Peyer's patch (tissue), 4 donors: Measurements from ENCODE around the gene BBS1. TPM values are rescaled to one million over a fixed set of nuclear protein-coding genes. Genes with fewer than 3 reads are reported as not detected.

ENCODE experiments used
- DNase-seq, 3 donors: peaks; one replicate each; pipeline ENCODE4 v3.0.0-alpha.2; 2017 to 2019
- H3K27ac ChIP-seq, 4 donors: fragments of 200-600 bp; sonication (generic); one replicate each; pipeline ENCODE4 v1.5.1; 2016 to 2019
- H3K27me3 ChIP-seq, 2 donors: fragments of 200-600 bp; sonication (generic); one replicate each; pipeline ENCODE4 v1.5.1; 2019
- H3K36me3 ChIP-seq, 3 donors: fragments of 200-600 bp; sonication (generic); one replicate each; pipeline ENCODE4 v1.5.1; 2016 to 2019
- H3K4me1 ChIP-seq, 4 donors: fragments of 200-600 bp; sonication (generic); one replicate each; pipeline ENCODE4 v1.5.1; 2016 to 2019
- H3K4me3 ChIP-seq, 4 donors: fragments of 200-600 bp; sonication (generic); 1 replicate in 3 of 4; 2 replicates in 1 of 4; pipeline ENCODE4 v1.5.1; 2016 to 2019; ENCODE audit warnings: mild to moderate bottlenecking in 1 of 4
- H3K9me3 ChIP-seq, 4 donors: fragments of 200-600 bp; sonication (generic); one replicate each; pipeline ENCODE4 v1.5.1; 2016 to 2019; ENCODE audit warnings: mild to moderate bottlenecking in 1 of 4
- POLR2A ChIP-seq, 2 donors: fragments of 450-650 bp; IDR thresholded peaks; one replicate each; pipeline ENCODE4 v1.5.1; 2017; ENCODE audit warnings: antibody characterized with exemption in 2 of 2, mild to moderate bottlenecking in 2 of 2, moderate library complexity in 2 of 2
- total RNA-seq, 4 donors: library from RNA; depleted of rRNA; stranded (reverse); fragments of >200 nt; gene quantifications; one replicate each; pipeline ENCODE4 v1.1.0, GENCODE V29; 2016
- TF ChIP-seq, protein P1 (sequence below), 6 experiments: fragments of 450-650 bp in 4 of 6; fragments of 200-600 bp in 2 of 6; sonication (generic) in 1 of 6; IDR thresholded peaks; one replicate each; pipeline ENCODE4 v1.5.1; 2017 to 2019; ENCODE audit warnings: antibody characterized with exemption in 6 of 6, mild to moderate bottlenecking in 3 of 6, moderate library complexity in 1 of 6

BBS1 gene
- total RNA-seq, 4 donors from 2014 or later: 25.6 to 167 (median 73.4) TPM

DNA sequence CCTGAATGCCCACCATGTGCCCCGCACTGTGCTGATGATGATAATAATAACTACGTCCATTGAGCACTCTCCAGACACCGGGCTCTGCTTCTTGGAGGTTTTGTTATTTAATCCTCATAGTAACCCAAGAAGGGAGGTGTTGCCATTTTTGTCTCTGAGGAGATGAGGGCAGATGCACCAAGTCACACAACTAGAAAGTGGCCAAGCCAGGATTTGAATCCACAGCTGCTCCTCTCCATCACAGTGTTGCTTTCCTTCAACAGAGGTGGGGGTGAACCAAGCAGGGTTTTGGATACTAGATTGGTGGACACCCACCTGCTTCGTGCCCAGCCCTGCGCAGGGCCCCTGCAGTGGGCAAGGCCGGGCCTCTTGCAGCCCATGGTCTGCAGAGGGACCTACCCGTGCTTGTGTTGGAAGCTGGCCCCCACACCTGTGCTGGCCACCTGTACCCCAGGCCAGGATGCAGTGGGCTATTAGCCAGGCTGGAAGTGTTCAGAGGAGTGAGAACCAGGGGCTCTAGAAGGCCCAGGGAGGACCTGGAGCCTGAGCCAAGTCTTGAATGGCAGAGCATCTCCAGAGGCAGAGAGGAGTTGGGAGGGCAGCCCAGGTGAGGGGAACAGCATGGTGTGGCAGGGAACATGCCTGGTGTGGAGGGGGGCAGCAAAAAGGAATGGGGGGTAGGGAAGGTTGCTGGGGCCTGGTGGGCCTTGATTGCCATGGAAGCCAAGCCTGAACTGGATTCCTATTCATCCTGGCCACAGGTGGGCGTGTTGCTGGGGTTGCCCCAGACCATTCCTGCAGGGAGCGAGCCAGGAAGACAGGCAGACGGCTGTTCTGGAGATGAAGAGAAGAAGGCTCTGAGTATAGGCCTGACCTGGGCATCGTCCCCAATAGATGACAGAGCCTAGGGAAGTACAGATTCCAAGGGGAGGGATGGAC, 32.9 kb upstream of the BBS1 start:
- TF ChIP-seq, protein P1, sequence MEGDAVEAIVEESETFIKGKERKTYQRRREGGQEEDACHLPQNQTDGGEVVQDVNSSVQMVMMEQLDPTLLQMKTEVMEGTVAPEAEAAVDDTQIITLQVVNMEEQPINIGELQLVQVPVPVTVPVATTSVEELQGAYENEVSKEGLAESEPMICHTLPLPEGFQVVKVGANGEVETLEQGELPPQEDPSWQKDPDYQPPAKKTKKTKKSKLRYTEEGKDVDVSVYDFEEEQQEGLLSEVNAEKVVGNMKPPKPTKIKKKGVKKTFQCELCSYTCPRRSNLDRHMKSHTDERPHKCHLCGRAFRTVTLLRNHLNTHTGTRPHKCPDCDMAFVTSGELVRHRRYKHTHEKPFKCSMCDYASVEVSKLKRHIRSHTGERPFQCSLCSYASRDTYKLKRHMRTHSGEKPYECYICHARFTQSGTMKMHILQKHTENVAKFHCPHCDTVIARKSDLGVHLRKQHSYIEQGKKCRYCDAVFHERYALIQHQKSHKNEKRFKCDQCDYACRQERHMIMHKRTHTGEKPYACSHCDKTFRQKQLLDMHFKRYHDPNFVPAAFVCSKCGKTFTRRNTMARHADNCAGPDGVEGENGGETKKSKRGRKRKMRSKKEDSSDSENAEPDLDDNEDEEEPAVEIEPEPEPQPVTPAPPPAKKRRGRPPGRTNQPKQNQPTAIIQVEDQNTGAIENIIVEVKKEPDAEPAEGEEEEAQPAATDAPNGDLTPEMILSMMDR (IDR thresholded peaks at IDR 0.05): no peak
- no peak for TF ChIP-seq POLR2A (IDR thresholded peaks at IDR 0.05)
- peaks cover 0 to 8% (median 3%) of the 10 kb centered on the region in 4 donors for H3K4me1 ChIP-seq
- H3K36me3 ChIP-seq: peaks cover 0 to 13% (median 0%) of the 10 kb centered on the region in 3 donors
- no peak for DNase-seq
- H3K9me3 ChIP-seq: no peaks in the 10 kb centered on the region
- no peak overlapping the region for H3K4me3 ChIP-seq
- H3K27me3 ChIP-seq: no peaks in the 10 kb centered on the region
- no peak overlapping the region for H3K27ac ChIP-seq

- Histone ChIP-seq H3K4me1 (peaks cover 0 to 8% (median 3%) of the 10 kb centered on the region in 4 donors), H3K9me3 (no peaks in the 10 kb centered on the region), H3K27ac (peak overlapping the region; percentile 82 to 96 (median 90)), H3K36me3 (peaks cover 0 to 7% (median 0%) of the 10 kb centered on the region in 3 donors), H3K27me3 (no peaks in the 10 kb centered on the region), H3K4me3 (peak overlapping the region; percentile 66 to 84 (median 71))
- TF ChIP-seq, protein P1 (IDR thresholded peaks at IDR 0.05): peak; percentile 68 to 81 (median 78)
- no peak for TF ChIP-seq POLR2A (IDR thresholded peaks at IDR 0.05)
- DNase-seq: peak in 2 of 3 donors; percentile 45 to 59
Observed at GRCh38 chr11:66478729-66479393, 31.6 kb upstream of the BBS1 start.

DNA sequence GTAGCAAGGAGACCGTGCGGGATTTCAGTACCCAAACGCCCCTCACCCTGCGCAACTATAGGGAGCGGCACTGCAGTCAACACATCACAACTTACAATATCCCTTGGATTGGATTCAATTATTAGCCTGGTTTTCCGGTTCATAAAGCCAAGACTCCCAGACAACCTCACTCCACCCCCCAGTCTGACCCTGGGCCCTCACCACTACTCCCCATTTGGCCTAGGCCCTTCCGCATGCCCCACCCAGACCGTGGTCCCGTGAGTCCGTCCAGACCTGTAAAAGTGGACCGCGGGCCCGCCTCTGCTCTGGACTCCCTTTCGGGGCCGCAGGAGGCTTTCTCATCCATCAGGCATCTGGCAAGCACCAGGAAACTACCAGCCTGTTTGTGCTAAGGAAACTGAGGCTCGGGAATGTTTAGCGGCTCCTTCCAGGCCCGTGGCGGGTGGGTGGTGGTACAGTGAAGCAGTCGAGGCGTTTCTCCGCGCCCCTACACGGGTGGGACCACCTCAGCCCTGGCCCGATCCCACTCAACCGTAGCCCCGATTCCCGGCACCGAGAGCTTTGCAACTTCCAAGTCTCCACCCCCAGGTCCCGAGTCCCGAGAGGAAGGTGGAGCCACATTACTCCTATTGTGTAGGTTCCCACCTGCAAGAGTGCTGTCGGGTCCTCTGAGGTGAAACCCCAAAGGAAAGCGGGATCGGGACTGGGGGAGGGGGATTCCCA, 30.9 kb upstream of the BBS1 start:
- peak; percentile 29 to 67 (median 65) for DNase-seq
- peak overlapping the region; percentile 66 to 84 (median 71) for H3K4me3 ChIP-seq
- TF ChIP-seq POLR2A (IDR thresholded peaks at IDR 0.05): no peak

GRCh38 chr11:66480117-66480938, 30.1 kb upstream of the BBS1 start, which contains the start of gene DPP3:
Gene DPP3, plus strand, starts transcription at chr11:66480434. Its CDS starts 1,767 bp downstream, at chr11:66482201.
- peak; percentile 96 to 99 (median 99) for DNase-seq
- Histone ChIP-seq H3K9me3 (no peaks in the 10 kb centered on the region), H3K4me3 (peak within 1 kb of the TSS; percentile 66 to 84 (median 71)), H3K27ac (peak within 1 kb of the TSS; percentile 82 to 96 (median 90)), H3K4me1 (peaks cover 0 to 8% (median 3%) of the 10 kb centered on the region in 4 donors), H3K27me3 (no peaks in the 10 kb centered on the region), H3K36me3 (peaks cover 0 to 5% (median 0%) of the 10 kb centered on the region in 3 donors)
- TF ChIP-seq POLR2A (IDR thresholded peaks at IDR 0.05): peak; percentile 95 to 96
- TF ChIP-seq, protein P1 (IDR thresholded peaks at IDR 0.05): peak in 1 of 6 experiments; percentile 3

More for the DNA sequence above, 30.9 kb upstream of the BBS1 start:
- H3K9me3 ChIP-seq: no peaks in the 10 kb centered on the region
- peaks cover 0 to 5% (median 0%) of the 10 kb centered on the region in 3 donors for H3K36me3 ChIP-seq
- no peaks in the 10 kb centered on the region for H3K27me3 ChIP-seq
- peaks cover 0 to 8% (median 3%) of the 10 kb centered on the region in 4 donors for H3K4me1 ChIP-seq
- peak overlapping the region; percentile 82 to 96 (median 90) for H3K27ac ChIP-seq

DNA sequence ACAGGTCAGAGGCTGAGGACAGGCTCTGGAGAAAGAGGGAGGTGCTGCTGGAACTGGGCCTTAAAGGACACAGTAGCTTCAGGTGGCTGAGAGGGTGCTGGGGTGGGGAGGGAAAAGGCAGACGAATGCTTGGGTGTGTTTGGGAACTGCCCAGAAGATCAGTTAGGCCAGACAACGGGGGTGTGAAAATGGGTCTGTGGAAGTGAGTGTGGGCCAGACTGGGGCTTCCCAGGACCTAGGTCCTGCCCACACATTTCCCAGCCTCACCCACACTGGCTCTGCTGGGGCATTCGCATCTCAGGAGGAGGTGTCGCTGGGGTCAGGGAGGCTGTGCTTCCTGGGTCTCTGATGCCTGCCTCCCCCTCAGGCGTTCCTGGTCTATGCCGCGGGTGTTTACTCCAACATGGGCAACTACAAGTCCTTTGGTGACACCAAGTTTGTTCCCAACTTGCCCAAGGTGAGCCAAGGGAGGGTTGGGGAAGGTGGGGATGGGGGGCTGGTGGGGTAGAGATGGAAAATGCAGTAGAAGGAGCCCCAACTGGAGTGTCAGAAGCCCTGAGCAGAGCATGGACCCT, 25.5 kb upstream of the BBS1 start:
- Histone ChIP-seq H3K27me3 (no peaks in the 10 kb centered on the region), H3K4me3 (no peak overlapping the region), H3K36me3 (peaks cover 0 to 41% (median 0%) of the 10 kb centered on the region in 3 donors), H3K4me1 (peaks cover 0 to 6% (median 0%) of the 10 kb centered on the region in 4 donors), H3K9me3 (no peaks in the 10 kb centered on the region), H3K27ac (no peak overlapping the region)
- DNase-seq: no peak
- TF ChIP-seq, protein P1 (IDR thresholded peaks at IDR 0.05): no peak
- no peak for TF ChIP-seq POLR2A (IDR thresholded peaks at IDR 0.05)
